Measurements from ENCODE around the gene GLS2. TPM values are rescaled to one million over a fixed set of nuclear protein-coding genes. Genes with fewer than 3 reads are reported as not detected.
A peak's percentile ranks its signal among the peaks of the same experiment; 100 is the strongest.

The GLS2 gene
- total and polyA plus RNA-seq, 10 of the 15 experiments (the other 5 are each of a cell fraction or from before 2014, with no cell fraction given) = 0.64 to 6.4 (median 3.3) TPM

DNA sequence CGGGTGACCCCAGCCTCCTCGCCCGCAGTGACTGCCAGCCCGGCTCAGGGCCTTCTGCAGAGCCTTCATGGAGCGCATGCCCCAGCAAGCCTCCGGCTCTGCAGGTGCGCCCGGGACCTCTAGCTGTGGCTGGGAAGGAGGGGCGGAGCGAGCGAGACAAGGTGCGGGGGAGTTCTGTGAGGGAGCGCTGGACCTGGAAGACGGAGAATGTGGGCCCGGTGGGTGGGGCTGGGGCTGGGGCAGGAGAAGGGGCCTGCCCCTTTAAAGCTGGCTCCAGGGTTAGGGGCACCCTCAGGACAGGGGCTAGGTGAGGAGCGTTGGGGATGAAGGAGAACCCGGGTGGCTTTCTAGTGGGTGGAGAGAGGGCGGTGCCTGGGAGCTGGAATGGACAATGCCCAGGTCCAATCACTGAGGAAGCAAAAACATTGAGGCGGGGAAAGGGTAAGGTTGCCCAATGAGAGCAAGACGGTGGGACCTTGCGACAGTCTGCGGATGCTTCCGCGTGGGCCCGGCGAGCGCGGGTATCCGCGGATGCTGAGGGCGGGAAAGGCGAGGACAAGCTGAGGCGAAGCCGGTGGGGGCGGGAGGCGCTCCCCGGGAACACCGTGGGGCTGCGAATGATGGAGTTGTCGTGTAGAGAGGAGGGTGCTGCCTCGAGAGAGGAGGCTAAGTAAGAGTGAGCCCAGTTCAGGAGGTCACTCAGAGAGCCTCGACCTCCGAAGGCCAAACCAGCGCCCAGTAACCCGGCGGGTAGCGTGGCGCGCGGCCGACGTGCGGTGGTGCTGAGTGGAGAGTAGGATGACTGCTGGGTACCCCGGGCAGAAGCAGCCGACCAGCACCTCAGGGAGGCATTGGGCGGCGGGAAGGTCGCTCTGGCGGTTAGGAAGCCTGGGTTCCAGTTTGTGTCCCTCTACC is at the start of gene GLS2 (continued):
- TF ChIP-seq, protein P1, sequence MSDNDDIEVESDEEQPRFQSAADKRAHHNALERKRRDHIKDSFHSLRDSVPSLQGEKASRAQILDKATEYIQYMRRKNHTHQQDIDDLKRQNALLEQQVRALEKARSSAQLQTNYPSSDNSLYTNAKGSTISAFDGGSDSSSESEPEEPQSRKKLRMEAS (IDR thresholded peaks at IDR 0.05; ENCODE audit: low read depth, low read length) = peak; percentile 61; the same call in 1 of the 2 replicates
- TF ChIP-seq BRCA1 (IDR thresholded peaks at IDR 0.05; ENCODE audit: low read depth, low read length) = no peak
- TF ChIP-seq NFXL1 (IDR thresholded peaks at IDR 0.05; ENCODE audit: borderline replicate concordance) = peak; percentile 86; the same call in 1 of the 2 replicates
- TF ChIP-seq EED (IDR thresholded peaks at IDR 0.05; ENCODE audit: low read depth) = no peak
- no peak for TF ChIP-seq CBX3 (IDR thresholded peaks at IDR 0.05; ENCODE audit: borderline replicate concordance, low read depth)
- TF ChIP-seq PAX5 (IDR thresholded peaks at IDR 0.05; ENCODE audit: borderline replicate concordance, low read depth, low read length) = no peak
- no peak for TF ChIP-seq ATF7 (IDR thresholded peaks at IDR 0.05; ENCODE audit: low read depth)
- TF ChIP-seq BHLHE40 (IDR thresholded peaks at IDR 0.05; ENCODE audit: borderline replicate concordance in 1 of 2, low read depth in 2 of 2, low read length in 1 of 2) = no peak
- TF ChIP-seq E2F8 (IDR thresholded peaks at IDR 0.05; ENCODE audit: low read depth, partially characterized antibody) = no peak
- no peak for TF ChIP-seq RUNX3 (IDR thresholded peaks at IDR 0.05; ENCODE audit: low read length)
- no peak for TF ChIP-seq CBFB (IDR thresholded peaks at IDR 0.05; ENCODE audit: low read depth)
- TF ChIP-seq, protein P2, sequence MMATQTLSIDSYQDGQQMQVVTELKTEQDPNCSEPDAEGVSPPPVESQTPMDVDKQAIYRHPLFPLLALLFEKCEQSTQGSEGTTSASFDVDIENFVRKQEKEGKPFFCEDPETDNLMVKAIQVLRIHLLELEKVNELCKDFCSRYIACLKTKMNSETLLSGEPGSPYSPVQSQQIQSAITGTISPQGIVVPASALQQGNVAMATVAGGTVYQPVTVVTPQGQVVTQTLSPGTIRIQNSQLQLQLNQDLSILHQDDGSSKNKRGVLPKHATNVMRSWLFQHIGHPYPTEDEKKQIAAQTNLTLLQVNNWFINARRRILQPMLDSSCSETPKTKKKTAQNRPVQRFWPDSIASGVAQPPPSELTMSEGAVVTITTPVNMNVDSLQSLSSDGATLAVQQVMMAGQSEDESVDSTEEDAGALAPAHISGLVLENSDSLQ (IDR thresholded peaks at IDR 0.05) = peak; percentile 96
- no peak for TF ChIP-seq IKZF2 (IDR thresholded peaks at IDR 0.05)
- TF ChIP-seq IRF4 (IDR thresholded peaks at IDR 0.05; ENCODE audit: low read depth, low read length) = no peak
- peak; percentile 42; the same call in 1 of the 2 replicates for TF ChIP-seq CHD2 (IDR thresholded peaks at IDR 0.05; ENCODE audit: borderline replicate concordance, low read depth, low read length)
- TF ChIP-seq SMAD5 (IDR thresholded peaks at IDR 0.05; ENCODE audit: low read depth) = no peak
- TF ChIP-seq USF2 (IDR thresholded peaks at IDR 0.05; ENCODE audit: borderline replicate concordance, low read depth, low read length) = no peak
- TF ChIP-seq BCL11A (IDR thresholded peaks at IDR 0.05; ENCODE audit: low read depth, low read length) = no peak
- TF ChIP-seq NFIC (IDR thresholded peaks at IDR 0.05; ENCODE audit: low read depth, low read length) = no peak
- TF ChIP-seq RFX5 (IDR thresholded peaks at IDR 0.05; ENCODE audit: low read depth, low read length) = no peak
- peak; percentile 36 for TF ChIP-seq FOS (IDR thresholded peaks at IDR 0.05; ENCODE audit: borderline replicate concordance, extremely low read depth, insufficient read length)
- TF ChIP-seq DPF2 (IDR thresholded peaks at IDR 0.05) = no peak
- no peak for TF ChIP-seq JUNB (IDR thresholded peaks at IDR 0.05)
- TF ChIP-seq RAD21 (IDR thresholded peaks at IDR 0.05; ENCODE audit: insufficient read depth, low read depth, low read length) = no peak
- no peak for TF ChIP-seq NR2F1 (conservative IDR thresholded peaks at IDR 0.05)
- no peak for TF ChIP-seq SMAD1 (IDR thresholded peaks at IDR 0.05; ENCODE audit: low read depth, partially characterized antibody)

Data from GM12878 (cell line).